ENCODE data around the gene VARS1. TPM values are rescaled to one million over a fixed set of nuclear protein-coding genes. Genes with fewer than 3 reads are reported as not detected.

VARS1 gene
- total and polyA plus RNA-seq, 2 donors from 2014 or later, result 30.3 to 79.0 TPM

DNA sequence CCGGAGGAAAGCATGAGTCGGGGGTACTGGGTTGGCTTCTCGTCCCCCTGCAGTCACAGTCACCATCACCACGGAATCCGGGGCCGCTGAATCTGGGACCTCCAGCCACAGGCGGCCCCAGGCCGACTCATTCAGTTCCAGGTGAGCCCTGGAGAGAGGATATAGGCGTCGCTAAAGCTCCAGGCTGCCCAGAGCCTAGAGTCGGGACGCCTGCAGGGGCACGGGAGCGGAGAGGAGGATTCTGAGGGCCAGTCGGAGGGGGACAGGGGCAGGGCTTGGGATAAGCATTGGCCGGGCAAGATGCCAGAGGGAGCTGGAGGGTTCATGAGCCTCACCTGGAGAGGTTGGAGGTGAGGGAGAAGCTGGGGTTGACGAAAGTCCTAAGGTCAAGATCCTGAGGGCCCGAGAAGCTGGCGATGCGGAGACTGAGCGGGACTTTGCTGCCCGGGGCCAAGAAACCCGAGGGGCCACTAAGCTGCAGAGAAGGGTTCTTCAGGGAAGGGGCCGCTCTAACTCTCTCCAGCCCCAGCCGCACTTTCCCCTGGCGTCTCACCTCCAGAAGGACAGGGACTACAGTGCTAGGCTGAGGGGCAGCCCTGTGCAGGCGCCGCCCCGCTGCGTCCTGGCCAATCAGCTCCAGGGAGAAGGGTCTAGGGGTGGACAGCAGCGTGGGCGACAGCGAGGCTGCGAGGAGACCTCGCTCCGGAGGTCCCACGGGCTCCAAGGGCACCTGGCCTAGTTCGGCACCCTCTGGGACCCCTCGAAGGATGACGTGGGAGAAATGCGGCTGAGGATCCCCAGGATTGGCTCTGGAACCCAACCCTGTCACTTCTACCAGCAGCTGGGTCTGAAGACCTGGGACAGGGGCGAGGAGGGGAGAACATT, 29.4 kb downstream of the VARS1 start:
- Histone ChIP-seq H3K9me3 (ENCODE audit: control insufficient read depth in 2 of 3, insufficient read depth in 1 of 3, low read length in 3 of 3) (no peaks in the 10 kb centered on the region), H3K9ac (ENCODE audit: low read length in 3 of 3) (peak overlapping the region in 1 of 3 donors; percentile 15), H3K4me1 (ENCODE audit: control insufficient read depth in 2 of 3, insufficient read depth in 2 of 3, low read depth in 1 of 3, low read length in 3 of 3) (peaks cover 0 to 7% (median 0%) of the 10 kb centered on the region in 3 donors), H3K27me3 (ENCODE audit: control insufficient read depth, insufficient read depth, low read length) (no peaks in the 10 kb centered on the region), H3K27ac (ENCODE audit: low read depth in 2 of 2, low read length in 2 of 2) (no peak overlapping the region), H3K36me3 (ENCODE audit: control insufficient read depth in 2 of 3, insufficient read depth in 3 of 3, low read length in 3 of 3) (no peaks in the 10 kb centered on the region), H3K4me3 (ENCODE audit: low read length in 3 of 3) (peak overlapping the region in 1 of 3 donors; percentile 41)
- intact Hi-C loops (cut with DNase I), result no loop called here
- FAIRE-seq (no peak), DNase-seq (peak; percentile 54 to 73 (median 70))
- TF ChIP-seq, protein P1, sequence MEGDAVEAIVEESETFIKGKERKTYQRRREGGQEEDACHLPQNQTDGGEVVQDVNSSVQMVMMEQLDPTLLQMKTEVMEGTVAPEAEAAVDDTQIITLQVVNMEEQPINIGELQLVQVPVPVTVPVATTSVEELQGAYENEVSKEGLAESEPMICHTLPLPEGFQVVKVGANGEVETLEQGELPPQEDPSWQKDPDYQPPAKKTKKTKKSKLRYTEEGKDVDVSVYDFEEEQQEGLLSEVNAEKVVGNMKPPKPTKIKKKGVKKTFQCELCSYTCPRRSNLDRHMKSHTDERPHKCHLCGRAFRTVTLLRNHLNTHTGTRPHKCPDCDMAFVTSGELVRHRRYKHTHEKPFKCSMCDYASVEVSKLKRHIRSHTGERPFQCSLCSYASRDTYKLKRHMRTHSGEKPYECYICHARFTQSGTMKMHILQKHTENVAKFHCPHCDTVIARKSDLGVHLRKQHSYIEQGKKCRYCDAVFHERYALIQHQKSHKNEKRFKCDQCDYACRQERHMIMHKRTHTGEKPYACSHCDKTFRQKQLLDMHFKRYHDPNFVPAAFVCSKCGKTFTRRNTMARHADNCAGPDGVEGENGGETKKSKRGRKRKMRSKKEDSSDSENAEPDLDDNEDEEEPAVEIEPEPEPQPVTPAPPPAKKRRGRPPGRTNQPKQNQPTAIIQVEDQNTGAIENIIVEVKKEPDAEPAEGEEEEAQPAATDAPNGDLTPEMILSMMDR (IDR thresholded peaks at IDR 0.05; ENCODE audit: borderline replicate concordance, extremely low read depth, insufficient read depth), result no peak

DNA sequence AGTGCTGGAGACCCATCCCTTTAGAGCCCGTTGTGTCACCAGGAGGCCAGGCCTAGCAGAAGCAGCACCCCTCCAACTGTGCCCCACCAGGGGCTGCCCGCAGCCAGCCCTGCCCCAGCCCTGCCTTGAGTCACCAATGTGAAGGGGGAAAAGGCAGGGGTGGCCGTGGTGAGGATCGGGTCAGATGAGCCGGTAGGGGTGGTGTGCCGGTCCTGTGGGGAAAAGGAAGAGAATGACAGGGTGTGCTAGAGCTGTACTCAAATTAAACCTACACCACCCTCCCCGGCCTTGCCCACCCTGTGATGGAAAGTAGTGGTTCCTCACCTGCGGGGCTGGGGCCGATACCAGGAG, 30.0 kb downstream of the VARS1 start:
- FAIRE-seq (no peak), DNase-seq (no peak)
- H3K27me3 ChIP-seq (ENCODE audit: control insufficient read depth, insufficient read depth, low read length), result no peaks in the 10 kb centered on the region
- no peaks in the 10 kb centered on the region for H3K36me3 ChIP-seq (ENCODE audit: control insufficient read depth in 2 of 3, insufficient read depth in 3 of 3, low read length in 3 of 3)
- H3K9ac ChIP-seq (ENCODE audit: low read length in 3 of 3), result no peak overlapping the region
- no peak overlapping the region for H3K27ac ChIP-seq (ENCODE audit: low read depth in 2 of 2, low read length in 2 of 2)
- TF ChIP-seq, protein P1 (IDR thresholded peaks at IDR 0.05; ENCODE audit: borderline replicate concordance, extremely low read depth, insufficient read depth), result no peak
- intact Hi-C loops (cut with DNase I), result no loop called here
- H3K4me1 ChIP-seq (ENCODE audit: control insufficient read depth in 2 of 3, insufficient read depth in 2 of 3, low read depth in 1 of 3, low read length in 3 of 3), result peaks cover 0 to 7% (median 0%) of the 10 kb centered on the region in 3 donors
- H3K4me3 ChIP-seq (ENCODE audit: low read length in 3 of 3), result peak overlapping the region in 1 of 3 donors; percentile 41
- H3K9me3 ChIP-seq (ENCODE audit: control insufficient read depth in 2 of 3, insufficient read depth in 1 of 3, low read length in 3 of 3), result no peaks in the 10 kb centered on the region

DNA sequence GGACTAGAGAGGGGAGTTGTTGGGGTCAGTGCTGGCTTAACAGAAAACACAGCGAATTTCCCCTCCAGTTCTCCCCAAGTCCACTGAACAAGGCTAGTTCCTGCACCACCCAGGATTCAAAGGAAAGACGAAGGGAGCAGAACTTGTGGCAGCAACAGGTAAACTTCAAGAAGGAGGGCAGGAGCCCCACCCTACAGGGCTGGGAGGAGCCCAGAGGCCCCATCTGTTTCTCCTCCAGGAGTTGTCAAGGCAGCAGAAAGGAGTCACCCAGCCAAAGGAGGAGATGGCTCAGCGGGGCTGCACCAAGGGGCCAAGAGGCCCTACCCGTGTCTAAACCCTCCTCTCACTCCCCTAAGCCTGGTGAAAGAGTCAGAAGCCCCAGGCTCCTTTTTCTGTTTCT, 31.4 kb downstream of the VARS1 start:
- Histone ChIP-seq H3K27me3 (ENCODE audit: control insufficient read depth, insufficient read depth, low read length) (no peaks in the 10 kb centered on the region), H3K9ac (ENCODE audit: low read length in 3 of 3) (no peak overlapping the region), H3K9me3 (ENCODE audit: control insufficient read depth in 2 of 3, insufficient read depth in 1 of 3, low read length in 3 of 3) (no peaks in the 10 kb centered on the region), H3K36me3 (ENCODE audit: control insufficient read depth in 2 of 3, insufficient read depth in 3 of 3, low read length in 3 of 3) (no peaks in the 10 kb centered on the region), H3K4me1 (ENCODE audit: control insufficient read depth in 2 of 3, insufficient read depth in 2 of 3, low read depth in 1 of 3, low read length in 3 of 3) (peaks cover 0 to 7% (median 0%) of the 10 kb centered on the region in 3 donors), H3K27ac (ENCODE audit: low read depth in 2 of 2, low read length in 2 of 2) (no peak overlapping the region), H3K4me3 (ENCODE audit: low read length in 3 of 3) (no peak overlapping the region)
- no peak for FAIRE-seq
- TF ChIP-seq, protein P1 (IDR thresholded peaks at IDR 0.05; ENCODE audit: borderline replicate concordance, extremely low read depth, insufficient read depth), result no peak
- peak in 1 of 5 donors; percentile 34 for DNase-seq
- intact Hi-C loops (cut with DNase I), result no loop called here
